Stimulated activated naive CD4-positive, alpha-beta T cell (primary cell): ENCODE measurements around the gene CD247.

Source experiments
- DNase-seq, 6 experiments: peaks; one replicate each; lab custom pipeline; 2025; lab: John Stamatoyannopoulos, UW

CD247 gene

GRCh38 chr1:167512046-167512654 is 6.2 kb downstream of the CD247 start:
- no peak for DNase-seq

GRCh38 chr1:167511374-167511986 is 6.8 kb downstream of the CD247 start:
- no peak for DNase-seq

GRCh38 chr1:167510881-167511280 is 7.4 kb downstream of the CD247 start:
- peak in 2 of 6 experiments; percentile 30 to 32 for DNase-seq

DNA sequence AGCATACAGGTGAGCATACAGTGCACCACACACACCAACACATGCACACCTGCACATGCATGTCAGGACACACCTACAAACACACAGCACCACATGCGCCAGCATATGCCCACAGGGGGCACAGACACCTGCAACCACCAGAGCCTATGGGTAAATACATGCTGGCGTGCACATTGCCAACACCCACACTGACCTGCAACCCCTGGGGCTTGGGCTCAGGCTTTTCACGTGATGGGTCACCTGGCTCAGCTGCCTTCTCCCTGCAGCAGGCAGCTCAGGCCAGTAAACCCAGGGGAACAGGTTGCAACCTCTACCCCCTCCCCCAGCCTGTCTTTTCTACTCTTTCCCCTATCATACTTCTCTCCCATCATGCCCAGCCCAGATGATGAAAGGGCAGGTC is 8.1 kb downstream of the CD247 start:
- no peak for DNase-seq

- DNase-seq = peak in 4 of 6 experiments; percentile 18 to 56 (median 43)
These were observed 8.7 kb downstream of the CD247 start for GRCh38 chr1:167509587-167509986.

DNA sequence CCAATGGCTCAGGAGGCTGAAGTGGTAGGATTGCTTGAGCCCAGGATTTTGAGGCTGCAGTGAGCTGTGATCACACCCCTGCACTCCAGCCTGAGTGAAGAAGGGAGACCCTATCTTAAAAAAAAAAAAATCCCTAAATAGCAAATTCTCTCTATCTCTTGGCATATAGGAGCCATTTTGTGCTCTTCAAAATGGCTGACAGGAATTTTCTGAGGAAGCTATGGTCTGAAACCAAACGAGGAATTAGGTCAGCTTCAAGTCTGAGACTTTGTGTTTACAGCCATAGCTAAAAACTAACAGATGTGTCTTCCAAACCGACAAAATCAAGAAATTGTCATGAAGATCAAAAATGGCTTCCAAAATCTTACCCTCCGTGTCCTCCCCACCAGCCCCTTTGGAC is 10.6 kb downstream of the CD247 start:
- no peak for DNase-seq

DNA sequence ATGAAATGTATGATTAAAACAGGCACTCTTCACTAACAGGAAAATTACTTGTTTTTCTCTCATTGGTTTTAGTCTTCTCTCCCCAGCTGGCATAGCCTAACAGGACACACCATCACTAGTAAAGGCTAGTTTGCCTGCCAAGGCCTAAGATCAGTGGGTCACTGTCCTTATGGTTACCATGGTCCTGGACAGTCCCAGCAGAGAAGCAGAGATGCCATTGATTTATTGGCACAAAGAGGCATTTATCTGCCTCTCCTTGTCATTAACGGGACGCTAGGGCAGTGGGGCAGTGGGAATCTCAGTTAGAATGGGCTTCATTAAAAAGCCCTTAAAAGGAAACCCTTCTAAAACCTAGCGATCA is 13.9 kb downstream of the CD247 start:
- DNase-seq = no peak

GRCh38 chr1:167503626-167504466 is 14.5 kb downstream of the CD247 start:
- DNase-seq = no peak

GRCh38 chr1:167502719-167503462 is 15.4 kb downstream of the CD247 start:
- DNase-seq = no peak

- no peak for DNase-seq
These were observed 16.2 kb downstream of the CD247 start for GRCh38 chr1:167502192-167502551.

DNA sequence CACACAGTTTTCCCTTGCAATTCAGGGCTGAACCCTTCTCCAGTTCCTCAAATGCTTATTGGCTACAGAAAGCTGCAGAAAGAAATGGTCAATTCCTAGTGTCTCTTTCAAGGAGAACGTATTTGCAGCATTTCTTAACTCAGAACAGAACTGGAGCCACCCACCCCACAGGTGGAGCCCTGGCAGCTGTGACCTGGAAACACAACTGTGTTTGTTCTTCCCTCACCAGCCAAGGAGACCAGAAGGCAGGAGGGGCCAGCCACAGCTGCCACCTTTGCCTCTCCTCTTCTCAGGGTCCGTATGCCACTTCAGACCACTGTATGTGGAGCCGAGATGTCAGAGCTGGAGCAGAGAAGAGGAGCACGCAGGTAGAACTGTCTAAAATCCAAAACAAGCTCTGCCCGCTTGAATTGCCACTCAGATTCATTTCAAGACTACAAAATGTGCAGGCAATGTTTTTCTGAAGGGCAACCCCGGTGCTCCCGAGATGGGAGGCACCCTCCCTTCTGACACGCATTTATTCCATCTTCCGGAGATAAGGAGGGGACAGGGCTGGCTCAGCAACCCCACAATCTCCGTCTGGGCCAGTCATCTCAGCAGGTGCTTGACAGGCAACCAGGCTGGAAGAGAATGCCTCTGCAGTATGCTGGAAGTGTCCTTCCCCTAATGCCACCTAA is 16.7 kb downstream of the CD247 start:
- peak in 2 of 6 experiments; percentile 26 for DNase-seq

DNA sequence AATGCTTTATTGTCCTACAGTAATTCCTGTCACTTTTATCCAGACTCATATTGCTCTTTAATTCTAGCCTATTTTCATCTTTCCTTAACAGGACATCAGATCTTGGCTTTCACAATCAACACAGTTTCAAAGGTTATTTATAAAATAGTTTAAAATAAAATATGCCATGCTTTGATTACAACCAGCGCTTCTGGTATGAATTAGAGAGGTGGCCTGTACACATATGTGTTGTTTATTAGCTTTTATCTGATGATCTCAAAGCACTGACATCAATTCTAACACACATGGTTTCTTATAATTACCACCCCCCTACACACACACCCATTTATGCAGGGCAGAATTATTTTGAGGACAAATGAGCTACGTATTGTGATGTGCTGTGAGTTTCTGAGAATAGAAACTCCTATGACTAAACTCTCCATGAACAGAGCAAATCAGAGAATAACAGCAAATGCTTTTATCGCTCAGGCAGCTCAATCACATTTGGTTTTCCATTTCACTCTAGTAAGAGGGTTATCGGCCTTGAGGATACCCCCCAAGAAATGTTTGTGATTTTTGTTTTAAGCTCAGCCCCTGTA is 18.0 kb downstream of the CD247 start:
- no peak for DNase-seq

DNA sequence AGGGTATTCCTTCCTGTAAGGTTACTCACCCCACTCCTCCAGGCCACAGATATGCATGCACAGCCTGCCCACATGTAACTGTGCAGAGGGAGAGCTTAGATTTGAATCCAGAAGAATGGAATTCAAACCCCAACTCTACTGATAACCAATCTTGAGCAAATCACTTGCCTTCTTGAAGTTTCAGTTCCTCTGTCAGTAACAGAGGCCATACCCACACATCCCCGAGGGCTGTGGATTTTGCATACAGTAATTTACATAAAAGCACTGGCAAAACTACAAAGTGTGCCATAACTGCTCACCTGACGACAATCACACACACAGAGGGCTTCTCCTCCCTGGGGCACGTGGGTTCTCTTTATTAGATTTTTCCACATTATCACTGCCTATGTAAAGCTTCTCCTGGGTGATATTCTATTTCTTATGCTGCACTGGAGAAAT is 18.6 kb downstream of the CD247 start:
- DNase-seq = peak in 5 of 6 experiments; percentile 30 to 53 (median 49)

- DNase-seq = no peak
These were observed 19.2 kb downstream of the CD247 start for GRCh38 chr1:167499106-167499505.

GRCh38 chr1:167496797-167497619 is 21.3 kb downstream of the CD247 start:
- no peak for DNase-seq

- DNase-seq = no peak
These were observed 25.0 kb downstream of the CD247 start for GRCh38 chr1:167493372-167493771.

DNA sequence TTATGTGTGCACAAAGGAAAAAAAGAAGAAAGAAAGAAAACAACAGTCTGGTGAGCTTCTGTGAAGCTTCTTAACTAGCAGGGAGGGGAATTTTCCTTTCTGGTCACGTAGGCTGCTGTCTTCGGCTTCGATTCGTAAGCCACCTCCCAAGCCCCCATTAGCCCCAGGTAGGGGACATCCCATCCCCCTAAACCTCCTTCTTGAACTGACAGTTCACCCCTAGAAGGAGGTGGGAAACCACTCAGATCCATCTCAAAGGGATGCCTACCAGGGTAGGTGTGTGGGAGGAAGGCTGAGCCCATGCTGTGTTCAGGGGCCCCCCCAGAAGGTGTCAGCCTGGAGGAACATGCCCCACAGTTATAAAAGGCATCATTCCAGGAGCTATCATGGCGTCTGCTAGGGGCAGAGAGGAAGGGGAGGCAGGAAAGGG is 25.8 kb downstream of the CD247 start:
- DNase-seq = peak; percentile 51 to 71 (median 64)

DNA sequence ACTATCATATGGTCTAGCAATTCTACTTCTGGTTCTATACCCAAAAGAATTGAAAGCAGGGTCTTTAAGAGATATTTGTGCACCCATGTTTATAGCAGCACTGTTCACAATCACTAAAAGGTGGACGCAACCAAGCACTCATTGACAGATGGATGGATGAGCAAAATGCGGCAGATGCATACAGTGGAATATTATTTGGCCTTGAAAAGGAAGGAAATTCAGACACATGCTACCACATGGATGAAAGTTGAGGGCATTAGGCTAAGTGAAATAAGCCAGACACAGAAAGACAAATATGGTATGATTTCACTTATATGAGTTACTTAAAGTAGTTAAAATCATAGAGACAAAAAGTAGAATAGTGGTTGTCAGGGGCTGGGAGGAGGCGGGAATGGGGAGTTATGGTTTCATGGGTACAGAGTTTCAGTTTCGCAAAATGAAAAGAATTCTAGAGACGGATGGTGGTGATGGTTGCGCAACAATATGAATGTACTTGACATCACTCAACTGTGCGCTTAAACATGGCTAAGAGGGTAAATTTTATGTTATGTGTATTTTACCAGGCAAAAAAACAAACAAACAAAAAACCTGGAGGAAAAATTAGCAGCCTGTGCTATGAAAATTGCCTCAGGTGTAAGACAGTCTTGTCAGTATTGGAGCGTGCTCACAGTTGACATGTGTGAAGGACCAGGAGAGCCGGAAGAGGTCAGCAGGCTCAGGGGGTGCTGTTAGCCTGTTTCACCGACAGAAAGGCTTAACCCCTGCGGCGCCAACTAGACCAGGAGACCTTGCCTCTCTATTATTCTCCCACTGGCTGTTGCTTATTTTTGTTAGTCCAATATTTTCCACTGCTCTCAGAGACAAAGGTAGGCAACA is 26.5 kb downstream of the CD247 start:
- peak; percentile 39 to 69 (median 50) for DNase-seq

- no peak for DNase-seq
These were observed 27.6 kb downstream of the CD247 start for GRCh38 chr1:167490765-167491164.
